ENCODE data around the gene ERG.

The ERG gene

DNA sequence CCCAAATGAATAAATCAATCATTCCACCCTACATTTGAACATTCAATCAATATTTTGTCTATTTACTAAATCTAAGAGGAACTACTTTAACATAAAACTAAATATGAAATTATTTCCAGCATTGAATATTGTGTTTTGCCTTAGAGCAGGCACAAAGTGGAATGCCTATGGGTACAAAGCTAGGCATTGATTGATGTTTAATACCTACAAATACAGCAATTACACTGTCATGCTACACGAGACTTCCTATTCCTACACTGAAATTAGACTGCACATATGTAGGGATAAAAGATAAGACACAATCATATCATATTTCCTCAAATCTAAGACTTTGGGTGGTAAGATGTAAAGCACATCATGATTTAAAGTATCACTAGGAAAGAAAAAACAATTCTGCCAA, 12.9 kb upstream of the ERG start:
- TF ChIP-seq, protein P1, sequence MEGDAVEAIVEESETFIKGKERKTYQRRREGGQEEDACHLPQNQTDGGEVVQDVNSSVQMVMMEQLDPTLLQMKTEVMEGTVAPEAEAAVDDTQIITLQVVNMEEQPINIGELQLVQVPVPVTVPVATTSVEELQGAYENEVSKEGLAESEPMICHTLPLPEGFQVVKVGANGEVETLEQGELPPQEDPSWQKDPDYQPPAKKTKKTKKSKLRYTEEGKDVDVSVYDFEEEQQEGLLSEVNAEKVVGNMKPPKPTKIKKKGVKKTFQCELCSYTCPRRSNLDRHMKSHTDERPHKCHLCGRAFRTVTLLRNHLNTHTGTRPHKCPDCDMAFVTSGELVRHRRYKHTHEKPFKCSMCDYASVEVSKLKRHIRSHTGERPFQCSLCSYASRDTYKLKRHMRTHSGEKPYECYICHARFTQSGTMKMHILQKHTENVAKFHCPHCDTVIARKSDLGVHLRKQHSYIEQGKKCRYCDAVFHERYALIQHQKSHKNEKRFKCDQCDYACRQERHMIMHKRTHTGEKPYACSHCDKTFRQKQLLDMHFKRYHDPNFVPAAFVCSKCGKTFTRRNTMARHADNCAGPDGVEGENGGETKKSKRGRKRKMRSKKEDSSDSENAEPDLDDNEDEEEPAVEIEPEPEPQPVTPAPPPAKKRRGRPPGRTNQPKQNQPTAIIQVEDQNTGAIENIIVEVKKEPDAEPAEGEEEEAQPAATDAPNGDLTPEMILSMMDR (IDR thresholded peaks at IDR 0.05; ENCODE audit: low read length, missing control alignments) = no peak
- DNase-seq (ENCODE audit: low read depth) = no peak
- H3K4me3 ChIP-seq (replicated peaks; ENCODE audit: low read depth, low read length) = no peak overlapping the region

DNA sequence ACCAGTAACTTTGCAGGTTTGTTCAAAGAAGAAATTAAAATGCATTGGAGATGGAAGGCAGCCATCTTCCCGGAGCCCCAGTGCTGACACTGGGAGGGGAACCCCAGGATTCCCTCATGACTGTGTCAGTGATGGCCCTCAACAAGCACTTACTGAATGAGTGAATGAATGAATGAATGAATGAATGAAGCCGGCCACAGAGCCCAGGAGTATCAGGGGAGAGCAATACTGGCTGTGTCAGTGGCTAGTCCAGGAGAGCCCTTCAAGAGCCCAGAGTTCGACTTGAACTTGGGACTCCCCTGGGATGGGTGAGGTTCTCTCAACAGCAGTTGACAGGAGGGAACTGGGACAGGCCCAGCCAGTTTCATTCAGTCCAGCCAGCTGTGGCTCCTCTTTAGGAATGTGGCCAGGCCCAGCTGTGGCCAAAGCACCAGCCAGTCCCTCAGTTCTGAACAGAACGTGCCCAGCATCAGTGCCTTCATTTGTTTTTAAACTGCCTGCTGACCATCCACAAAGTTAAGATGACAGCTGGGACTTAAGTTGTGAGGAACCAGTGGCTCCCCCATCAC, 9.2 kb upstream of the ERG start:
- DNase-seq (ENCODE audit: low read depth) = no peak
- H3K4me3 ChIP-seq (replicated peaks; ENCODE audit: low read depth, low read length) = no peak overlapping the region
- TF ChIP-seq, protein P1 (IDR thresholded peaks at IDR 0.05; ENCODE audit: low read length, missing control alignments) = no peak

DNA sequence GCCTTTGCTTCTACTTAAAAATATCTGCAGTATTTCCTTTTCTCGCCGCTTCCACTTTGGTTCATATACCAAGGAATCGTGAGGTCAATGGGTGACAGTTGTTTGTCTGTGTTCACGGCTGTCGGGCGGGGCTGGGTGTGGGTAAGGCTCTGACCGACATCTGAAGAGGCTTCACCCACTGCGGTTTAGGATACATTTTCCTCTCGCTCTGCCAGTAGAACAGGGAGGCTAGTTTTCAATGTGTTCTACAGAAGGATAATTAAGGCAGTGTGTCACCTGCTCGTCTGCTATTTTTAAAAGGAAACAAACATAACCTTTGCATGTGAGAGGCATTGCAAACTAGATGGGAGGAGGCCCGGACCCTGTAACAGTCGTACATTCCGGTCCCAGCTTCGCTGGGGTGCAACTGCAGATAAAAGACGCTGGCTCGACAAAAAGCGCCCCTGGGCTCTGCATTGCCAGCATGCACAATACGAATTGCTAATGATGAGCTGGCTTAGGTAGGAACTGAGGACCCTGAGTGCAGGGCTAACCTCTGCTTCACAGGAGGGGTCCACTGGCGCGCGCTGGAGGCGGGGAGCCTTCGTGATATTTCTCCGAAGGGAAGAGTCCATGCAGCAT, 8.5 kb upstream of the ERG start:
- no peak for DNase-seq (ENCODE audit: low read depth)
- TF ChIP-seq, protein P1 (IDR thresholded peaks at IDR 0.05; ENCODE audit: low read length, missing control alignments) = no peak
- no peak overlapping the region for H3K4me3 ChIP-seq (replicated peaks; ENCODE audit: low read depth, low read length)

DNA sequence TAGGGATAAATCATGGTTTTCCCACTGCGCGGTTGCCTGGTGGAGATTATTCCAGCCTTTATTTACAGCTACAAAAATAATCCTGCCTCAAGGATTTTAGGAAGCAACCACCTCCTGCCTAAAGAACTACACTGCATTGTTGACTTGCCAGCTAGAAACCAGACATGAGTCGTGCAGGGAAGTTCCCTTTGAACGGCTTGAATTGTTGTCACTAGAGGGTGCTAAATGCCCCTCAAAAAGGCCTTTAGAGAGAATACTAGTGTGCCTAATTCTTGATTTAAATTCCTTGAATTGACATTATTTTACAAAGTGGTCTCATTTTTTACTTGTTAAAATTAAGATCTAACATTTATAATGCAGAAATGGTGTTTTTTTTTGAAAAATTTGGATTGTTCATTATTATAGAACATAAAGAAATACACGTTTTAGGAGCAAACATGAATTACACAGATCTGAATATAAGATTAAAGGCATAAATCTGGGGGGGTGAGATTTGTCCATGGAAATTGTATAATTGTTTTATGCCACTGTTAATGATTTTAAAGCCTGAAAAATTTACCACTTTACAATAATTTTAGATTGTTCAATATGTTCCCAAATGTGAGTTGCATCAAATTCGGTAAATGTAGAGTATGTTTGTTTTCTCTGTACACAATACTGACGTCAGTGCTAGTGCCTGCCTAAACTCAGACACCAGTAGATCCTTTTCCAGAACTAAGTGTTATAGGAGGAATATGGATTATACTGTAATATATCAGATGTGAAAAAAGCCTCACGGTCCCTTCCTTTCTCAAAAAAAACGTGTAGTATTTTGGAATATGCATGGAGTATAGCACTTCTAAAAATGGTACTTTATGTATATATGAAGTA, 7.6 kb upstream of the ERG start:
- TF ChIP-seq, protein P1 (IDR thresholded peaks at IDR 0.05; ENCODE audit: low read length, missing control alignments) = peak; percentile 79
- peak; percentile 87 for DNase-seq (ENCODE audit: low read depth)
- H3K4me3 ChIP-seq (replicated peaks; ENCODE audit: low read depth, low read length) = no peak overlapping the region

DNA sequence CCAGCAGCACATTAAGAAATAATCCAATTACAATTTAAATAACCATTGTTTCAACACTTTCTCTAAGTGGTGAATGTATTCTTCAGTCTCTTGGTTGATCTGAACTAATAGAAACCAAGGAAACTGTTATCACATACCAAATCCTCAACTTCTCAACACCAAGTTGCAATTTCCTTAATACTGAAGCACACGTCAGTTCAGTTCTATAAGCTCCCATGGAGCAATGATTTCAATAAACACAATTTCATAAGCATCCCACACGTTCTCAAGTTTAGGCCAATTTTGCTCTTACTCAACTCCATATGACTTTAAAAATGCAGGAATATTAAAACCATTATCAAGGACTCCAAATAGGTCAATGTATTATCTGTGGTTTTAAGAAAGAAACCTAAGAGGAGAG, 5.8 kb upstream of the ERG start:
- DNase-seq (ENCODE audit: low read depth) = peak; percentile 47
- H3K4me3 ChIP-seq (replicated peaks; ENCODE audit: low read depth, low read length) = peak overlapping the region; percentile 17
- TF ChIP-seq, protein P1 (IDR thresholded peaks at IDR 0.05; ENCODE audit: low read length, missing control alignments) = no peak

DNA sequence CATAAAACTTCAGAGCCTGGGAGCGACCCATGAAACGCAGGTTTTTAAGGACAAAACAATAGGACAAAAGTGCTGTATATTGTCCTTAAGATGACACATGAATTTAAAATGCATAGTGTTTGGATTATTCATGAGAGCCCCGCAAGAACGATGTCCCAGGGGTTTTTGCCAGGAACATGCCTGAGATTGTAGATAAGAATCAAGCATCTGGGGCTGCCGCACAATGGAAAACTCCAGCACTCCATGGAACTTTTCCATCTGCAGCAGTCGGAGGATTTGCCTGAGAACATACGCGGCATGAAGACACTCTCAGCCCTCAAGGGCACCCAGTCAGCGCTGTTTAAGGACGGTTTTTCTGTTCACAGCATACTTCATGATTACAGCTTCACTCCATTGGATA, 5.3 kb upstream of the ERG start:
- DNase-seq (ENCODE audit: low read depth) = peak; percentile 79
- H3K4me3 ChIP-seq (replicated peaks; ENCODE audit: low read depth, low read length) = peak overlapping the region; percentile 17
- TF ChIP-seq, protein P1 (IDR thresholded peaks at IDR 0.05; ENCODE audit: low read length, missing control alignments) = no peak
